ENCODE data around the gene ARL11. TPM values are rescaled to one million over a fixed set of nuclear protein-coding genes. Genes with fewer than 3 reads are reported as not detected.

The ARL11 gene
- 0.10 TPM in 1 of 2 replicates, not detected in the other for total RNA-seq
- 0.22 TPM in 1 of 2 replicates, not detected in the other for polyA plus RNA-seq

GRCh38 chr13:49627831-49628652 lies at the start of gene ARL11:
TSS of gene ARL11 (plus strand) at chr13:49628507. CDS start at chr13:49630448, 1,941 bp downstream.
- 55% methylated on average over 17 of the region's 17 CpGs for WGBS (ENCODE audit: low lambda C conversion rate, missing lambda C conversion rate)
- peak within 1 kb of the TSS; percentile 56 for H2AFZ ChIP-seq
- no peak for TF ChIP-seq EZH2phosphoT487 (IDR thresholded peaks at IDR 0.05; ENCODE audit: low read depth, severe bottlenecking, unreplicated experiment)
- peaks cover 6% of the 10 kb centered on the region for H3K4me1 ChIP-seq (ENCODE audit: insufficient read depth)
- H3K27ac ChIP-seq, result no peak within 1 kb of the TSS
- H3K9me3 ChIP-seq (ENCODE audit: low read depth), result no peaks in the 10 kb centered on the region
- H3K9me2 ChIP-seq (replicated peaks; ENCODE audit: insufficient read depth), result no peaks in the 10 kb centered on the region
- no peak within 1 kb of the TSS for H3K4me2 ChIP-seq
- H3K79me2 ChIP-seq, result no peaks in the 10 kb centered on the region
- DNase-seq (ENCODE audit: low spot score), result peak; percentile 31
- no peaks in the 10 kb centered on the region for H3K36me3 ChIP-seq (replicated peaks; ENCODE audit: insufficient read depth, low read depth)
- H4K20me1 ChIP-seq (ENCODE audit: insufficient read depth, poor library complexity, severe bottlenecking), result no peaks in the 10 kb centered on the region
- no peaks in the 10 kb centered on the region for H3K27me3 ChIP-seq
- no peak within 1 kb of the TSS for H3K4me3 ChIP-seq

GRCh38 chr13:49579501-49579900 lies 48.8 kb upstream of the ARL11 start:
- no peak overlapping the region for H3K4me3 ChIP-seq
- H3K4me1 ChIP-seq (ENCODE audit: insufficient read depth), result no peaks in the 10 kb centered on the region
- H3K27ac ChIP-seq, result no peak overlapping the region
- H4K20me1 ChIP-seq (ENCODE audit: insufficient read depth, poor library complexity, severe bottlenecking), result no peaks in the 10 kb centered on the region
- DNase-seq (ENCODE audit: low spot score), result no peak
- H2AFZ ChIP-seq, result no peak overlapping the region
- H3K9me2 ChIP-seq (replicated peaks; ENCODE audit: insufficient read depth), result no peaks in the 10 kb centered on the region
- 85% methylated on average over 3 of the region's 3 CpGs for whole genome bisulfite sequencing (ENCODE audit: low lambda C conversion rate, missing lambda C conversion rate)
- no peaks in the 10 kb centered on the region for H3K27me3 ChIP-seq
- no peak for TF ChIP-seq EZH2 (IDR thresholded peaks at IDR 0.05; ENCODE audit: borderline replicate concordance)
- no peak for TF ChIP-seq EZH2phosphoT487 (IDR thresholded peaks at IDR 0.05; ENCODE audit: low read depth, severe bottlenecking, unreplicated experiment)
- TF ChIP-seq CTCF (IDR thresholded peaks at IDR 0.05; ENCODE audit: poor library complexity), result no peak
- H3K36me3 ChIP-seq (replicated peaks; ENCODE audit: insufficient read depth, low read depth), result no peaks in the 10 kb centered on the region
- no peak overlapping the region for H3K4me2 ChIP-seq
- H3K79me2 ChIP-seq, result peaks cover 26% of the 10 kb centered on the region
- H3K9me3 ChIP-seq (ENCODE audit: low read depth), result no peaks in the 10 kb centered on the region

GRCh38 chr13:49580980-49581680 lies 47.2 kb upstream of the ARL11 start:
- Histone ChIP-seq H3K36me3 (replicated peaks; ENCODE audit: insufficient read depth, low read depth) (no peaks in the 10 kb centered on the region), H3K27me3 (no peaks in the 10 kb centered on the region), H4K20me1 (ENCODE audit: insufficient read depth, poor library complexity, severe bottlenecking) (no peaks in the 10 kb centered on the region), H3K4me3 (no peak overlapping the region), H2AFZ (no peak overlapping the region), H3K79me2 (peaks cover 26% of the 10 kb centered on the region), H3K4me2 (no peak overlapping the region), H3K9me2 (replicated peaks; ENCODE audit: insufficient read depth) (no peaks in the 10 kb centered on the region), H3K9me3 (ENCODE audit: low read depth) (no peaks in the 10 kb centered on the region), H3K27ac (no peak overlapping the region), H3K4me1 (ENCODE audit: insufficient read depth) (peaks cover 2% of the 10 kb centered on the region)
- 81% methylated on average over 5 of the region's 5 CpGs for WGBS (ENCODE audit: low lambda C conversion rate, missing lambda C conversion rate)
- TF ChIP-seq EZH2 (IDR thresholded peaks at IDR 0.05; ENCODE audit: borderline replicate concordance) (no peak), CTCF (IDR thresholded peaks at IDR 0.05; ENCODE audit: poor library complexity) (no peak), EZH2phosphoT487 (IDR thresholded peaks at IDR 0.05; ENCODE audit: low read depth, severe bottlenecking, unreplicated experiment) (no peak)
- no peak for DNase-seq (ENCODE audit: low spot score)

GRCh38 chr13:49584771-49585182 lies 43.5 kb upstream of the ARL11 start:
- TF ChIP-seq CTCF (IDR thresholded peaks at IDR 0.05; ENCODE audit: poor library complexity), result no peak
- TF ChIP-seq EZH2phosphoT487 (IDR thresholded peaks at IDR 0.05; ENCODE audit: low read depth, severe bottlenecking, unreplicated experiment), result no peak
- TF ChIP-seq EZH2 (IDR thresholded peaks at IDR 0.05; ENCODE audit: borderline replicate concordance), result no peak
- Histone ChIP-seq H3K9me3 (ENCODE audit: low read depth) (no peaks in the 10 kb centered on the region), H3K9me2 (replicated peaks; ENCODE audit: insufficient read depth) (no peaks in the 10 kb centered on the region), H3K27ac (peak overlapping the region; percentile 98), H3K27me3 (no peaks in the 10 kb centered on the region), H3K4me1 (ENCODE audit: insufficient read depth) (peaks cover 4% of the 10 kb centered on the region), H2AFZ (peak overlapping the region; percentile 99), H3K36me3 (replicated peaks; ENCODE audit: insufficient read depth, low read depth) (no peaks in the 10 kb centered on the region), H3K4me2 (peak overlapping the region; percentile 96), H3K4me3 (peak overlapping the region; percentile 73), H3K79me2 (peaks cover 26% of the 10 kb centered on the region), H4K20me1 (ENCODE audit: insufficient read depth, poor library complexity, severe bottlenecking) (no peaks in the 10 kb centered on the region)
- WGBS (ENCODE audit: low lambda C conversion rate, missing lambda C conversion rate), result 1% methylated on average over 16 of the region's 16 CpGs
- DNase-seq (ENCODE audit: low spot score), result peak; percentile 12
